BLaER1 (cell line): Measurements from ENCODE around the gene ATP6V0D1.

Experiments used
- H3K27ac ChIP-seq: shearing (Covaris generic); formaldehyde crosslinking; 2 replicates; pipeline ENCODE4 v1.8.1; 2022
- H3K27me3 ChIP-seq: shearing (Covaris generic); formaldehyde crosslinking; 2 replicates; pipeline ENCODE4 v1.8.1; 2022
- H3K36me3 ChIP-seq: shearing (Covaris generic); formaldehyde crosslinking; 2 replicates; pipeline ENCODE4 v1.8.1; 2022
- H3K4me1 ChIP-seq: shearing (Covaris generic); formaldehyde crosslinking; 2 replicates; pipeline ENCODE4 v1.8.1; 2022
- H3K4me2 ChIP-seq: shearing (Covaris generic); formaldehyde crosslinking; 2 replicates; pipeline ENCODE4 v1.8.1; 2022
- H3K4me3 ChIP-seq: shearing (Covaris generic); formaldehyde crosslinking; 2 replicates; pipeline ENCODE4 v1.8.1; 2022
- H3K9ac ChIP-seq: shearing (Covaris generic); formaldehyde crosslinking; 2 replicates; pipeline ENCODE4 v1.8.1; 2022
- H3K9me3 ChIP-seq: shearing (Covaris generic); formaldehyde crosslinking; 2 replicates; pipeline ENCODE4 v1.8.1; 2022
- H4K20me1 ChIP-seq: shearing (Covaris generic); formaldehyde crosslinking; 2 replicates; pipeline ENCODE4 v1.8.1; 2022
- Cebpa-rat ChIP-seq: shearing (Covaris generic); IDR thresholded peaks from 2 replicates; pipeline ENCODE4 v1.8.1; 2022

ATP6V0D1 gene

DNA sequence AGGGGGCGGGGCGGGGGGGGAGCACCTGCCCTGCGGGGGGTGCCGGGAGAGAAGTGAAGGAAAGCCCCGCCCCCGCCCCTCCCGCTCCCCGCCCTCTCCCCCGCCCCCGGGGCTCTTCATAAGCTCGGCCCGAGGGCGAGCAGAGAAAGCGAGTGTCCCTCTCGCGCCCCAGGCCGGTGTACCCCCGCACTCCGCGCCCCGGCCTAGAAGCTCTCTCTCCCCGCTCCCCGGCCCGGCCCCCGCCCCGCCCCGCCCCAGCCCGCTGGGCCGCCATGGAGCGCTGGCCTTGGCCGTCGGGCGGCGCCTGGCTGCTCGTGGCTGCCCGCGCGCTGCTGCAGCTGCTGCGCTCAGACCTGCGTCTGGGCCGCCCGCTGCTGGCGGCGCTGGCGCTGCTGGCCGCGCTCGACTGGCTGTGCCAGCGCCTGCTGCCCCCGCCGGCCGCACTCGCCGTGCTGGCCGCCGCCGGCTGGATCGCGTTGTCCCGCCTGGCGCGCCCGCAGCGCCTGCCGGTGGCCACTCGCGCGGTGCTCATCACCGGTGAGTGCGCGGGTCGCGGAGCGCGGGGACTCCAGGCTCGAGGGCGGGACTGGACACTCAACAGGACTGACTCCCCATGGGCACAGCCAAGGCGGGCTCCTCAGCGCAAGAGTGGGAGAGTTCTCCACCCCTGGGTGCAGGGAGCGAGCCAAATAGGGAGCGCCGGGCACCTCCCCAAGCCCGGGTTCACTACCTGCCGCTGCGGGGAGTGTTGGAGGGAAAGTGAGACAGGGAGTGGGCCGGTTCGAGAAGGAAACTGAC, 49.8 kb downstream of the ATP6V0D1 start, which contains the start of gene HSD11B2:
Gene HSD11B2 (plus strand): TSS at position 145 of the 798 bp plus-strand sequence. CDS start 128 bp downstream, at position 273.
- H3K9me3 ChIP-seq, result no peaks in the 10 kb centered on the region
- H3K4me3 ChIP-seq, result peak within 1 kb of the TSS; percentile 61
- H3K4me2 ChIP-seq, result peak within 1 kb of the TSS; percentile 71
- H3K9ac ChIP-seq, result no peak within 1 kb of the TSS
- H3K27me3 ChIP-seq, result peaks cover 66% of the 10 kb centered on the region
- no peak within 1 kb of the TSS for H3K27ac ChIP-seq
- TF ChIP-seq Cebpa-rat, result no peak
- H3K4me1 ChIP-seq, result peaks cover 24% of the 10 kb centered on the region
- H4K20me1 ChIP-seq, result peaks cover 49% of the 10 kb centered on the region
- no peaks in the 10 kb centered on the region for H3K36me3 ChIP-seq

DNA sequence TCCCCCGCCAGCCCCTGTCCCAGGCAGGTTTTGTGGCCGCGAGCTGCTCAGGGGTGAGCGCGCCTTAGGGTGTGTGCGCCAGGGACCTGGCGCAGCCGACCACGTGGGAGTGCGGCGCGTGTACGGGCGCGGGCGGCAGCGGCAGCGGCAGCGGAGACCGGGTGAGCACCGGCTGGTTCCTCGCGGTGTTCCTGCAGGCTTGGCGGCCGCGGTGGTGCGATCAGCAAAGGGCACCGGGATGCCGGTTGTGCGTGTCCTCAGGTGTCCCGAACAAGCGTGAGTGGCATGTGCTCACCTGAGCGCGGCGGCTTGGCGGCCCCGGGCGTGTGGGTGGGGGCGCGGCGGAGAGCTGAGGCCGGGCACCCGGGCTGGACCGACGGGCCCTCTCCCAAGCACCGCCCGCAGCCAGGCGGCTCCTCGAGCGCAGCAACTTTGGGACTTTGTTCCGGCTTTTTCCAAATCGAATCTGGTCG, 50.4 kb downstream of the ATP6V0D1 start:
- no peak overlapping the region for H3K27ac ChIP-seq
- H3K27me3 ChIP-seq, result peaks cover 66% of the 10 kb centered on the region
- no peaks in the 10 kb centered on the region for H3K36me3 ChIP-seq
- peaks cover 20% of the 10 kb centered on the region for H3K4me1 ChIP-seq
- no peak for TF ChIP-seq Cebpa-rat
- H3K9me3 ChIP-seq, result no peaks in the 10 kb centered on the region
- no peak overlapping the region for H3K9ac ChIP-seq
- H4K20me1 ChIP-seq, result peaks cover 45% of the 10 kb centered on the region
- peak overlapping the region; percentile 56 for H3K4me3 ChIP-seq
- peak overlapping the region; percentile 67 for H3K4me2 ChIP-seq

GRCh38 chr16:67429799-67430503, 51.0 kb downstream of the ATP6V0D1 start:
- Histone ChIP-seq H3K4me2 (peak overlapping the region; percentile 67), H3K27ac (no peak overlapping the region), H4K20me1 (peaks cover 40% of the 10 kb centered on the region), H3K4me1 (peaks cover 20% of the 10 kb centered on the region), H3K4me3 (peak overlapping the region; percentile 56; the same call in 1 of the 2 replicates), H3K27me3 (peaks cover 66% of the 10 kb centered on the region), H3K36me3 (no peaks in the 10 kb centered on the region), H3K9ac (no peak overlapping the region), H3K9me3 (no peaks in the 10 kb centered on the region)
- TF ChIP-seq Cebpa-rat, result no peak

DNA sequence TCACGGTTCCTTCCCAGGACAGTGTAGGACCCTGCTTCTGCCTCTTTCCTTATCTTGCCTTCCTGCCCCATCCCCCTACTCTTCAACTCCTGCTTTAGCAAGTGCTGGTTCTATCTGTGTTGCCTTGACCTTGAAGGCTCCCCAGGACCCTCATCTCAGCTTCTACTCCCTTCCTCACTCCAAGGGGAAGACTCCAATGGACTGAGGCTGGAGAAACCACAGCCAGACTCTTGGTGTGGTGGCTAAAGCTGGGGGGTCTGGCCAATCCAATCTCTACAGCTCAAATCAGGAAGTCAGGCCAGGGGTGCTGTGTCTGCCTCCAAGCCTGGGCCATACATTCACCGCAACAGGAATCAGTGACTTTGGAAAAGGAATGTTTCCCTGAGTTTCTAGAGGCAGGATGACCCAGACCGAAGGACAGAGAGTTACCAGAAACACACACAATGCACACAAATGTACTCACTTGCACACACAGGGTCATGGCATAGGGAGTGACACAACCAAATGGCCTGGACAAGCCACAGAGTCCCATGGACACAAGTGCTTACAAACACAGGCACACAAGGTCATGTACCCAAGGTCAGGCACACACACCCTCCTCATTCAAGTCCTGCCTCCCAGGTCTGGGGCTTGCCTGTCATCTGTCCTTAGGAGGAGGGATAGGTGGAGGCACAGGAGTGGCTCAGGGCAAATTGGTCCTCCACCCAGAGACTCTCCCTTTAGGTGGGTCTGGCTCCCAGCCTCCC, 51.7 kb downstream of the ATP6V0D1 start:
- no peak for TF ChIP-seq Cebpa-rat
- H3K9me3 ChIP-seq, result no peaks in the 10 kb centered on the region
- no peak overlapping the region for H3K4me3 ChIP-seq
- peaks cover 22% of the 10 kb centered on the region for H3K4me1 ChIP-seq
- H3K9ac ChIP-seq, result no peak overlapping the region
- peaks cover 66% of the 10 kb centered on the region for H3K27me3 ChIP-seq
- no peak overlapping the region for H3K27ac ChIP-seq
- no peak overlapping the region for H3K4me2 ChIP-seq
- peaks cover 40% of the 10 kb centered on the region for H4K20me1 ChIP-seq
- H3K36me3 ChIP-seq, result no peaks in the 10 kb centered on the region

DNA sequence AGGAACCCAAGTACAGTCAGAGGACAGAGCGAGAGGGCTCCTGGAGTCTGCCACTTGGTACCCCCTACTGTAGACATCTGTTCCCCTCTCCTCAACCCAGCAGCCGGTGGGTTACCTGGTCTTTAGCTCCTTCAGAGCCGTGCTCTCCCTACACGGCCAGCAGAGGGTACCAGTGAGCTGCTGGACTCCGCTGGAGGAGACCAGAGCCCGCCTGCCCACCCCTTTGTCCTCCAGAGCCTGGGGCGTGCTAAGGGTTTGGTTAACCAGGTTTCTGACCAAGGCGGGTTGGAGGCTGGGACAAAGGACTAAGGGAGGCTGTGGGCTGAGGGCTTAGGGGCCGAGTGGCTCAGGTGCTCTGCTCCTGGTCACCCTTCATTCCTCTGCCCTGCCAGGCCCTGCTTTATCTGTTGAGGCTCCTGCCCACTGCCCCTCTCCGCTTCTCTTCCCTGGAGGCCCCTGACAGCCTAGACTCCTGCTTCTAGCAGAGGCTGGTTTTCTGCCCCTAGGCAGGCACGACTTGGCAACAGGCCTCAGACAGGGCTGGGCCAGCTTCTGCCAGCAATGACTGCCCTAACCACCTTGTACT, 52.7 kb downstream of the ATP6V0D1 start:
- H3K27me3 ChIP-seq, result peaks cover 62% of the 10 kb centered on the region
- no peak overlapping the region for H3K27ac ChIP-seq
- no peak overlapping the region for H3K9ac ChIP-seq
- TF ChIP-seq Cebpa-rat, result no peak
- no peaks in the 10 kb centered on the region for H3K9me3 ChIP-seq
- peaks cover 40% of the 10 kb centered on the region for H4K20me1 ChIP-seq
- H3K4me3 ChIP-seq, result no peak overlapping the region
- no peaks in the 10 kb centered on the region for H3K36me3 ChIP-seq
- peaks cover 30% of the 10 kb centered on the region for H3K4me1 ChIP-seq
- no peak overlapping the region for H3K4me2 ChIP-seq

DNA sequence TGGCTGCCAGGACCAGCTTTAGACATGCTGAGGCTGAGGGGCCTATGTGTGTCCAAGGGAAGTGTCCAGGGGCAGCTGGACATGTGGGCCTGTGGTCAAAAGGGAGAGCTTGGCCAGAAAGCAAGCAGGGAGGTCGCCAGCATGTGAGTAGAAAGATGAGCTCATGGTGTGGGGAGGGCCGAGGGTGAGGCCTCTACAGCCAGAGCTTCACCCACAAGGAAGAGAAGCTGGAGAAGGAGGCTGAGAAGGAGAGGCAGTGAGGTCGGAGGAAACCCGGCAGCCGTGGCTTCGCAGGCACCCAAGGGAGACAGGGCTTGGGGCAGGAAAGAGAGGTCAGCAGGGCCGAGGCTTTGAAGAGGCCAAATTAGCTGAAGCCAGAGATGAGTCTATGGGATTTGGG, 54.0 kb downstream of the ATP6V0D1 start:
- Histone ChIP-seq H3K4me3 (no peak overlapping the region), H3K4me1 (peaks cover 30% of the 10 kb centered on the region), H3K27ac (no peak overlapping the region), H3K9ac (no peak overlapping the region), H3K27me3 (peaks cover 49% of the 10 kb centered on the region), H3K4me2 (no peak overlapping the region), H3K36me3 (no peaks in the 10 kb centered on the region), H4K20me1 (peaks cover 30% of the 10 kb centered on the region), H3K9me3 (no peaks in the 10 kb centered on the region)
- TF ChIP-seq Cebpa-rat, result no peak

- Histone ChIP-seq H3K27me3 (peaks cover 40% of the 10 kb centered on the region), H3K27ac (no peak overlapping the region), H3K4me3 (no peak overlapping the region), H3K4me1 (peaks cover 23% of the 10 kb centered on the region), H3K9ac (no peak overlapping the region), H3K4me2 (no peak overlapping the region), H3K36me3 (no peaks in the 10 kb centered on the region), H3K9me3 (no peaks in the 10 kb centered on the region), H4K20me1 (peaks cover 23% of the 10 kb centered on the region)
- TF ChIP-seq Cebpa-rat, result no peak
These were observed 54.9 kb downstream of the ATP6V0D1 start for GRCh38 chr16:67426022-67426421.

DNA sequence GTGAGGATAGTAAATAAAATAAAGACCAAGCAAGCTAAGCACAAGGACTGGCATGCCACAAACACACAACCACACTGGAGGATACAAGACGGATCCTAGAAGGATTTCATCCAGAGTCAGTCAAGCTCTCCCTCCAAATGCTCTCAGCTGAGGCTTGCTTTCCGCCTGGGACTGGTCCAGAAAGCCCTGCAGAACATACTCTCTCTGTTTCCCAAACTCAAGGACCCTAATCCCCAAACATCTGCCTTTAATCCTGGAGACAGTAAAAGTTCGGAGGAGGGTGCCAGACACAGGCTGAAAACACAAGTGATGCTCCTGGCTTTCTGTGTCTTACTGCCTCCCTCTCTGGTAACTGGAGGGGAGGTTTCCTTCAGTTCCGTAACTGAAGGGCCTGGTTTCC, 55.4 kb downstream of the ATP6V0D1 start:
- Histone ChIP-seq H3K4me2 (peak overlapping the region; percentile 72), H3K9me3 (no peaks in the 10 kb centered on the region), H3K27ac (no peak overlapping the region), H3K36me3 (no peaks in the 10 kb centered on the region), H3K4me3 (no peak overlapping the region), H3K9ac (no peak overlapping the region), H3K4me1 (peaks cover 23% of the 10 kb centered on the region), H3K27me3 (peaks cover 37% of the 10 kb centered on the region), H4K20me1 (peaks cover 23% of the 10 kb centered on the region)
- no peak for TF ChIP-seq Cebpa-rat

DNA sequence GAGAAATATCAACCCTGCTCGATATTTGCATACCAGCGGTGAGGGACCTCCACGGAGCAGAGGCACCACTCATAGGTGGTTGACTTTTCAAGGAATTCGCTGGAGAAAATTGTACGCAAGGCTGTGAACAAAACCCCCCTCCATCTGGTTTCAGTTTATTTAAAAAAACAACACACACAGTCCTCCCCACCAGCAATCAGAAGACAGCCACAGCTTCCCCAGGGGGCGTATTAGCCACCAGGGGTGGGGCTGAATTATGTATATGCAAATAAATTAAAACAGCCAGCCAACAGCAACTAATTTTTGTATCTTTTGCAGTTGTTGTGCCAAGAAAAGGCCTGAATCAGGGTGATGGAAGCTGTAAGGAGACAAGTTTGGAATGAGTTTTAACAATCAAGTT, 55.9 kb downstream of the ATP6V0D1 start:
- Histone ChIP-seq H3K4me3 (no peak overlapping the region), H3K9ac (no peak overlapping the region), H3K4me1 (peaks cover 23% of the 10 kb centered on the region), H3K27ac (no peak overlapping the region), H4K20me1 (peaks cover 18% of the 10 kb centered on the region), H3K9me3 (no peaks in the 10 kb centered on the region), H3K4me2 (peak overlapping the region; percentile 72), H3K36me3 (no peaks in the 10 kb centered on the region), H3K27me3 (peaks cover 32% of the 10 kb centered on the region)
- TF ChIP-seq Cebpa-rat, result no peak
